ENCODE measurements around the gene SLAMF7.

The SLAMF7 gene

GRCh38 chr1:160767395-160768294 lies 28.6 kb downstream of the SLAMF7 start:
- H3K4me3 ChIP-seq (ENCODE audit: low read depth, low read length), result no peak overlapping the region
- no peaks in the 10 kb centered on the region for H3K27me3 ChIP-seq (ENCODE audit: control insufficient read depth, insufficient read depth, low read length)
- no peak overlapping the region for H3K9ac ChIP-seq (ENCODE audit: low read depth, low read length)
- peaks cover 4% of the 10 kb centered on the region for H3K4me1 ChIP-seq (ENCODE audit: control insufficient read depth, insufficient read depth, low read length)
- H3K9me3 ChIP-seq (ENCODE audit: control insufficient read depth, insufficient read depth, low read length), result no peaks in the 10 kb centered on the region
- no peaks in the 10 kb centered on the region for H3K36me3 ChIP-seq (ENCODE audit: control insufficient read depth, insufficient read depth, low read length)

- Histone ChIP-seq H3K4me3 (ENCODE audit: low read depth, low read length) (no peak overlapping the region), H3K9ac (ENCODE audit: low read depth, low read length) (no peak overlapping the region)
Observed at GRCh38 chr1:160768295-160768657, 29.2 kb downstream of the SLAMF7 start.

GRCh38 chr1:160772331-160772730 lies 33.3 kb downstream of the SLAMF7 start:
- Histone ChIP-seq H3K9me3 (ENCODE audit: control insufficient read depth, insufficient read depth, low read length) (no peaks in the 10 kb centered on the region), H3K4me1 (ENCODE audit: control insufficient read depth, insufficient read depth, low read length) (peaks cover 4% of the 10 kb centered on the region), H3K9ac (ENCODE audit: low read depth, low read length) (no peak overlapping the region), H3K4me3 (ENCODE audit: low read depth, low read length) (no peak overlapping the region), H3K27me3 (ENCODE audit: control insufficient read depth, insufficient read depth, low read length) (no peaks in the 10 kb centered on the region), H3K36me3 (ENCODE audit: control insufficient read depth, insufficient read depth, low read length) (no peaks in the 10 kb centered on the region)

More at GRCh38 chr1:160768295-160768657, 29.2 kb downstream of the SLAMF7 start:
- Histone ChIP-seq H3K36me3 (ENCODE audit: control insufficient read depth, insufficient read depth, low read length) (no peaks in the 10 kb centered on the region), H3K9me3 (ENCODE audit: control insufficient read depth, insufficient read depth, low read length) (no peaks in the 10 kb centered on the region), H3K27me3 (ENCODE audit: control insufficient read depth, insufficient read depth, low read length) (no peaks in the 10 kb centered on the region), H3K4me1 (ENCODE audit: control insufficient read depth, insufficient read depth, low read length) (peaks cover 4% of the 10 kb centered on the region)

GRCh38 chr1:160773093-160773492 lies 34.0 kb downstream of the SLAMF7 start:
- Histone ChIP-seq H3K4me1 (ENCODE audit: control insufficient read depth, insufficient read depth, low read length) (no peaks in the 10 kb centered on the region), H3K9me3 (ENCODE audit: control insufficient read depth, insufficient read depth, low read length) (no peaks in the 10 kb centered on the region), H3K9ac (ENCODE audit: low read depth, low read length) (no peak overlapping the region), H3K36me3 (ENCODE audit: control insufficient read depth, insufficient read depth, low read length) (no peaks in the 10 kb centered on the region), H3K4me3 (ENCODE audit: low read depth, low read length) (no peak overlapping the region), H3K27me3 (ENCODE audit: control insufficient read depth, insufficient read depth, low read length) (no peaks in the 10 kb centered on the region)

- no peaks in the 10 kb centered on the region for H3K4me1 ChIP-seq (ENCODE audit: control insufficient read depth, insufficient read depth, low read length)
- H3K9me3 ChIP-seq (ENCODE audit: control insufficient read depth, insufficient read depth, low read length), result no peaks in the 10 kb centered on the region
- H3K27me3 ChIP-seq (ENCODE audit: control insufficient read depth, insufficient read depth, low read length), result no peaks in the 10 kb centered on the region
- H3K9ac ChIP-seq (ENCODE audit: low read depth, low read length), result no peak overlapping the region
- H3K4me3 ChIP-seq (ENCODE audit: low read depth, low read length), result no peak overlapping the region
- no peaks in the 10 kb centered on the region for H3K36me3 ChIP-seq (ENCODE audit: control insufficient read depth, insufficient read depth, low read length)
Observed at GRCh38 chr1:160774886-160775719, 36.1 kb downstream of the SLAMF7 start.

GRCh38 chr1:160776178-160776577 lies 37.1 kb downstream of the SLAMF7 start:
- no peaks in the 10 kb centered on the region for H3K9me3 ChIP-seq (ENCODE audit: control insufficient read depth, insufficient read depth, low read length)
- H3K36me3 ChIP-seq (ENCODE audit: control insufficient read depth, insufficient read depth, low read length), result no peaks in the 10 kb centered on the region
- H3K4me3 ChIP-seq (ENCODE audit: low read depth, low read length), result no peak overlapping the region
- H3K4me1 ChIP-seq (ENCODE audit: control insufficient read depth, insufficient read depth, low read length), result no peaks in the 10 kb centered on the region
- no peak overlapping the region for H3K9ac ChIP-seq (ENCODE audit: low read depth, low read length)
- no peaks in the 10 kb centered on the region for H3K27me3 ChIP-seq (ENCODE audit: control insufficient read depth, insufficient read depth, low read length)

GRCh38 chr1:160777486-160778089 lies 38.5 kb downstream of the SLAMF7 start:
- H3K9ac ChIP-seq (ENCODE audit: low read depth, low read length), result no peak overlapping the region
- no peaks in the 10 kb centered on the region for H3K36me3 ChIP-seq (ENCODE audit: control insufficient read depth, insufficient read depth, low read length)
- no peaks in the 10 kb centered on the region for H3K27me3 ChIP-seq (ENCODE audit: control insufficient read depth, insufficient read depth, low read length)
- H3K9me3 ChIP-seq (ENCODE audit: control insufficient read depth, insufficient read depth, low read length), result peaks cover 4% of the 10 kb centered on the region
- H3K4me1 ChIP-seq (ENCODE audit: control insufficient read depth, insufficient read depth, low read length), result no peaks in the 10 kb centered on the region
- H3K4me3 ChIP-seq (ENCODE audit: low read depth, low read length), result no peak overlapping the region

- Histone ChIP-seq H3K9me3 (ENCODE audit: control insufficient read depth, insufficient read depth, low read length) (peaks cover 4% of the 10 kb centered on the region), H3K4me3 (ENCODE audit: low read depth, low read length) (no peak overlapping the region), H3K9ac (ENCODE audit: low read depth, low read length) (no peak overlapping the region), H3K36me3 (ENCODE audit: control insufficient read depth, insufficient read depth, low read length) (no peaks in the 10 kb centered on the region), H3K27me3 (ENCODE audit: control insufficient read depth, insufficient read depth, low read length) (no peaks in the 10 kb centered on the region), H3K4me1 (ENCODE audit: control insufficient read depth, insufficient read depth, low read length) (no peaks in the 10 kb centered on the region)
Observed at GRCh38 chr1:160778976-160779375, 39.9 kb downstream of the SLAMF7 start.

- H3K9me3 ChIP-seq (ENCODE audit: control insufficient read depth, insufficient read depth, low read length), result peaks cover 4% of the 10 kb centered on the region
- no peak overlapping the region for H3K9ac ChIP-seq (ENCODE audit: low read depth, low read length)
- H3K4me3 ChIP-seq (ENCODE audit: low read depth, low read length), result no peak overlapping the region
- H3K36me3 ChIP-seq (ENCODE audit: control insufficient read depth, insufficient read depth, low read length), result no peaks in the 10 kb centered on the region
- no peaks in the 10 kb centered on the region for H3K4me1 ChIP-seq (ENCODE audit: control insufficient read depth, insufficient read depth, low read length)
- no peaks in the 10 kb centered on the region for H3K27me3 ChIP-seq (ENCODE audit: control insufficient read depth, insufficient read depth, low read length)
Observed at GRCh38 chr1:160779626-160780397, 40.8 kb downstream of the SLAMF7 start.

GRCh38 chr1:160780398-160780755 lies 41.3 kb downstream of the SLAMF7 start:
- H3K36me3 ChIP-seq (ENCODE audit: control insufficient read depth, insufficient read depth, low read length), result no peaks in the 10 kb centered on the region
- no peaks in the 10 kb centered on the region for H3K4me1 ChIP-seq (ENCODE audit: control insufficient read depth, insufficient read depth, low read length)
- H3K27me3 ChIP-seq (ENCODE audit: control insufficient read depth, insufficient read depth, low read length), result no peaks in the 10 kb centered on the region
- peaks cover 4% of the 10 kb centered on the region for H3K9me3 ChIP-seq (ENCODE audit: control insufficient read depth, insufficient read depth, low read length)
- no peak overlapping the region for H3K4me3 ChIP-seq (ENCODE audit: low read depth, low read length)
- H3K9ac ChIP-seq (ENCODE audit: low read depth, low read length), result no peak overlapping the region

GRCh38 chr1:160781186-160781766 lies 42.2 kb downstream of the SLAMF7 start:
- Histone ChIP-seq H3K4me1 (ENCODE audit: control insufficient read depth, insufficient read depth, low read length) (no peaks in the 10 kb centered on the region), H3K9ac (ENCODE audit: low read depth, low read length) (no peak overlapping the region), H3K9me3 (ENCODE audit: control insufficient read depth, insufficient read depth, low read length) (peaks cover 4% of the 10 kb centered on the region), H3K4me3 (ENCODE audit: low read depth, low read length) (no peak overlapping the region), H3K36me3 (ENCODE audit: control insufficient read depth, insufficient read depth, low read length) (no peaks in the 10 kb centered on the region), H3K27me3 (ENCODE audit: control insufficient read depth, insufficient read depth, low read length) (no peaks in the 10 kb centered on the region)
